Transverse colon (tissue), 4 donors: ENCODE data around the gene ARFGEF2. TPM values are rescaled to one million over a fixed set of nuclear protein-coding genes. Genes with fewer than 3 reads are reported as not detected.

Experiments used
- DNase-seq: peaks from one replicate; pipeline ENCODE4 v3.0.0-alpha.2; 2019
- H3K27ac ChIP-seq, 4 donors: fragments of 200-600 bp; sonication (generic); 2 replicates each; pipeline ENCODE4 v1.5.1; 2016 to 2018; ENCODE audit warnings: inconsistent platforms in 4 of 4
- H3K27me3 ChIP-seq: fragments of 200-600 bp; sonication (generic); 2 replicates; pipeline ENCODE4 v1.5.1; 2017; ENCODE audit warnings: inconsistent platforms
- H3K36me3 ChIP-seq, 4 donors: fragments of 200-600 bp; sonication (generic); 2 replicates each; pipeline ENCODE4 v1.5.1; 2017 to 2019; ENCODE audit warnings: inconsistent platforms in 4 of 4
- H3K4me1 ChIP-seq, 4 donors: fragments of 200-600 bp; sonication (generic); 2 replicates each; pipeline ENCODE4 v1.5.1; 2017 to 2020; ENCODE audit warnings: inconsistent platforms in 4 of 4
- H3K4me3 ChIP-seq, 4 donors: fragments of 200-600 bp; sonication (generic); 1 replicate in 1 of 4; 2 replicates in 3 of 4; pipeline versions ENCODE4 v1.5.1 to v1.6.1; 2017 to 2019; ENCODE audit warnings: inconsistent platforms in 4 of 4
- H3K9me3 ChIP-seq, 2 donors: fragments of 200-600 bp; sonication (generic); 2 replicates each; pipeline ENCODE4 v1.5.1; 2017 to 2019; ENCODE audit warnings: inconsistent platforms in 2 of 2
- EP300 ChIP-seq: sonication (generic); formaldehyde crosslinking; IDR thresholded peaks from one replicate; pipeline ENCODE4 v1.6.1; 2017; ENCODE audit warnings: antibody characterized with exemption, low read depth
- POLR2A ChIP-seq: fragments of 450-650 bp; IDR thresholded peaks from one replicate; pipeline ENCODE4 v1.6.1; 2016; ENCODE audit warnings: antibody characterized with exemption, mild to moderate bottlenecking, moderate library complexity
- POLR2AphosphoS5 ChIP-seq, 3 donors: sonication (generic); formaldehyde crosslinking; IDR thresholded peaks; one replicate each; pipeline ENCODE4 v1.6.1; 2016; ENCODE audit warnings: antibody characterized with exemption in 3 of 3
- WGBS, 2 donors: methylation state at CpG; one replicate each; pipeline ENCODE4 v1.1.5; 2018; ENCODE audit warnings: low coverage in 1 of 2; 5-methylcytosine and 5-hydroxymethylcytosine counted together
- in situ Hi-C, 4 donors: fragments of 200-750 bp; cut with MboI; loops; one replicate each; pipeline versions ENCODE4 v1.15.0 to v1.15.1; 2017; ENCODE audit warnings: low sequenced_read_pairs in 3 of 4, low pct_ligation_motif_present in 1 of 4, low pct_unique_long_range_greater_than_20kb in 1 of 4
- intact Hi-C: fragments of 100-400 bp; cut with DNase I; formaldehyde crosslinking; loops from one replicate; pipeline ENCODE4 v1.15.1; 2023; ENCODE audit warnings: low total_unique reads
- total RNA-seq, 4 donors: library from RNA; depleted of rRNA; stranded (reverse); fragments of >200 nt; gene quantifications; one replicate each; pipeline ENCODE4 v1.1.0, GENCODE V29; 2016
- TF ChIP-seq, protein P1 (sequence below), 5 experiments: fragments of 200-600 bp in 3 of 5; fragments of 450-650 bp in 2 of 5; sonication (generic) in 3 of 5; IDR thresholded peaks; 1 replicate in 2 of 5; 2 replicates in 3 of 5; pipeline ENCODE4 v1.5.1; 2016 to 2017; ENCODE audit warnings: antibody characterized with exemption in 5 of 5, inconsistent platforms in 3 of 5, mild to moderate bottlenecking in 2 of 5, moderate library complexity in 1 of 5

ARFGEF2 gene
- total RNA-seq, 4 donors from 2014 or later = 52.5 to 69.5 (median 68.5) TPM

DNA sequence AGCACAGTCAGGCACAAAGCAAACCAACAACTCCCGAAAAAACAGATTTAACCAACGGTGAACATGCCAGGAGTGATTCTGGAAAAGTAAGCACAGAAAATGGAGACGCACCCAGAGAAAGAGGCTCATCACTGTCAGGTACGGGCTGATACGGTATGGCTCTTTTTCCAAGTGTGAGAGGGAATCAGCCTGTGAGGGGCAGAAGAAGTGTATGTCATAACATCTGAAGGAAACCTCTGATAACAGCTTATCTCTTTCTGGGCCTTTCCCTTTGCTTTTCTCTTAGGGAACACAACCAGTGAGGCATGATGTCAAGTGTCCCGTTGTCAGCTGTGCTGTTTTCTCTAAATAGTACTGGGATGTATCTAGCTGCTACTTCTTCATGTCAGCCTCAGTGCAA is 32.1 kb downstream of the ARFGEF2 start:
- TF ChIP-seq EP300 = no peak
- TF ChIP-seq, protein P1, sequence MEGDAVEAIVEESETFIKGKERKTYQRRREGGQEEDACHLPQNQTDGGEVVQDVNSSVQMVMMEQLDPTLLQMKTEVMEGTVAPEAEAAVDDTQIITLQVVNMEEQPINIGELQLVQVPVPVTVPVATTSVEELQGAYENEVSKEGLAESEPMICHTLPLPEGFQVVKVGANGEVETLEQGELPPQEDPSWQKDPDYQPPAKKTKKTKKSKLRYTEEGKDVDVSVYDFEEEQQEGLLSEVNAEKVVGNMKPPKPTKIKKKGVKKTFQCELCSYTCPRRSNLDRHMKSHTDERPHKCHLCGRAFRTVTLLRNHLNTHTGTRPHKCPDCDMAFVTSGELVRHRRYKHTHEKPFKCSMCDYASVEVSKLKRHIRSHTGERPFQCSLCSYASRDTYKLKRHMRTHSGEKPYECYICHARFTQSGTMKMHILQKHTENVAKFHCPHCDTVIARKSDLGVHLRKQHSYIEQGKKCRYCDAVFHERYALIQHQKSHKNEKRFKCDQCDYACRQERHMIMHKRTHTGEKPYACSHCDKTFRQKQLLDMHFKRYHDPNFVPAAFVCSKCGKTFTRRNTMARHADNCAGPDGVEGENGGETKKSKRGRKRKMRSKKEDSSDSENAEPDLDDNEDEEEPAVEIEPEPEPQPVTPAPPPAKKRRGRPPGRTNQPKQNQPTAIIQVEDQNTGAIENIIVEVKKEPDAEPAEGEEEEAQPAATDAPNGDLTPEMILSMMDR (IDR thresholded peaks at IDR 0.05) = no peak
- no peak for TF ChIP-seq POLR2A
- TF ChIP-seq POLR2AphosphoS5 (IDR thresholded peaks at IDR 0.05) = no peak
- no peak for DNase-seq
- H3K4me3 ChIP-seq = no peak overlapping the region
- no peaks in the 10 kb centered on the region for H3K9me3 ChIP-seq
- H3K4me1 ChIP-seq = peaks cover 0 to 9% (median 7%) of the 10 kb centered on the region in 4 donors
- H3K27me3 ChIP-seq = no peaks in the 10 kb centered on the region
- in situ Hi-C loops = no loop called here
- H3K36me3 ChIP-seq = peaks cover 0 to 53% (median 23%) of the 10 kb centered on the region in 4 donors
- intact Hi-C loops = no loop called here
- WGBS, 2 donors = 93 to 96% methylated on average over 3 to 6 of the region's 6 CpGs
- no peak overlapping the region for H3K27ac ChIP-seq

DNA sequence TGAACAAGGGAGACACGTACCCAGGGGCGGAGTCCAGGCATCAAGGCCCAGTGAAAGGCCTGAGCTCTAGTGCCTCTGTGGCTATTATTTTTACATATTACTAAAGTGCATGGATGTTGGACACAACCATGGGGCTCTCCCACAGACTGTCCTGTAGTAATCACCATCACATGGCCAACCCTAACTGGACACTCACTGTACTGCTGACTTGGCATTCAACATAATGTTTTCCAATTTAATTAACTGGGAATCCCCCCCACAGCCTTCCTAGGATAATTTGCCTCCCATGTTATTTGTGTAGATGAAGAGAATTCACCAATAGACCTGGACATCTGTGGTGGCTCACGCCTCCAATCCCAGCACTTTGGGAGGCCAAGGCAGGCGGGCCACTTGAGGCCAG is 34.5 kb downstream of the ARFGEF2 start:
- no peaks in the 10 kb centered on the region for H3K9me3 ChIP-seq
- H3K27ac ChIP-seq = no peak overlapping the region
- H3K36me3 ChIP-seq = peaks cover 0 to 57% (median 27%) of the 10 kb centered on the region in 4 donors
- no peak overlapping the region for H3K4me3 ChIP-seq
- intact Hi-C loops = no loop called here
- no peaks in the 10 kb centered on the region for H3K4me1 ChIP-seq
- no peaks in the 10 kb centered on the region for H3K27me3 ChIP-seq
- no peak for DNase-seq
- WGBS, 2 donors = 100% methylated on average over 2 to 4 of the region's 4 CpGs
- in situ Hi-C loops = no loop called here
- TF ChIP-seq POLR2AphosphoS5 (IDR thresholded peaks at IDR 0.05) (no peak), EP300 (no peak), POLR2A (no peak)
- TF ChIP-seq, protein P1 (IDR thresholded peaks at IDR 0.05) = no peak

DNA sequence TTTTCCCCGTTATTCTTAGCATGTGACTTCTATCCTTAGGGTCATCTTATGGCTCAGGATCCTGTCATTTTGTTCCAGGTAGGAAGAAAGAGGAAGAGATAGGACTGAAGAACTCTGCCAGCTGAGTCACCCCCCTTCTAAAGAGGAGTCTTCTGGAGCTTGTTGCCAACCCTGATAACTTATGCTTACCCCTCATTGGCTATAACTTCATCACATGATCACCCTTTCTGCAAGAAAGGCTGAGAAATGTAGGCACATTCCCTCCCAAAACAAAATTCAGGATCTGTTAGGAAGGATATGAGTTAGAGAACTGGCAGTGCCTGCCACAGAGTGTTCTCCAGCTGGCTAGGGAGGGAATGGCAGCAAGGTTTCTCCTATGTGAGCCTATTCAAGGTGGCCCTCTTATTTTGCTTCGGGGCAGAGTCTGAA is 35.6 kb downstream of the ARFGEF2 start:
- Histone ChIP-seq H3K4me1 (no peaks in the 10 kb centered on the region), H3K27me3 (no peaks in the 10 kb centered on the region), H3K36me3 (peaks cover 0 to 48% (median 23%) of the 10 kb centered on the region in 4 donors), H3K9me3 (no peaks in the 10 kb centered on the region), H3K4me3 (no peak overlapping the region), H3K27ac (no peak overlapping the region)
- intact Hi-C loops (no loop called here), in situ Hi-C loops (no loop called here)
- no peak for TF ChIP-seq POLR2A
- WGBS, 2 donors = 0 to 28% methylated on average over 1 to 2 of the region's 2 CpGs
- no peak for DNase-seq

DNA sequence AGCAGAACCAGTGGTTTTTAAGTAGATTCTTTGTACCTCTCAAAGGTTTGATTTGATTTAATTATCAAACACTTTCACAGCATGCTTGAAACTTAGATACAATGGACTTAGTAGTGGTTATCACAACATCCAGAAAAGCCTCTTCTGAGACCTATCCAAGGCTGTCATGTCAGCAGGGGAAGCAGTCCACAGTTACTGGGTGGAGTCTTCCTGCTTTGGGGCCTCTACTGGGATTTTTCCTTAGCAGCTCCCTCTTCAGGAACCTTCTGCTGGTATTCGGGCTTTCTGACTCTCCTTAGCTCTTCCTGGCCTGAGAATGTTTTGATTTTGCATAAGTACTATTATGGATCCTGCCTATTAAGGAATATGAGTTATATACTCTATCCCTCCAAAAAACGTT is 36.0 kb downstream of the ARFGEF2 start:
- Histone ChIP-seq H3K9me3 (no peaks in the 10 kb centered on the region), H3K4me3 (no peak overlapping the region), H3K4me1 (no peaks in the 10 kb centered on the region), H3K27ac (no peak overlapping the region), H3K36me3 (peaks cover 0 to 48% (median 21%) of the 10 kb centered on the region in 4 donors), H3K27me3 (no peaks in the 10 kb centered on the region)
- in situ Hi-C loops = no loop called here
- DNase-seq = no peak
- 55 to 67% methylated on average over 2 of the region's 2 CpGs for WGBS, 2 donors
- intact Hi-C loops = no loop called here
- TF ChIP-seq POLR2A (no peak), EP300 (no peak), POLR2AphosphoS5 (IDR thresholded peaks at IDR 0.05) (no peak)
- TF ChIP-seq, protein P1 (IDR thresholded peaks at IDR 0.05) = no peak

DNA sequence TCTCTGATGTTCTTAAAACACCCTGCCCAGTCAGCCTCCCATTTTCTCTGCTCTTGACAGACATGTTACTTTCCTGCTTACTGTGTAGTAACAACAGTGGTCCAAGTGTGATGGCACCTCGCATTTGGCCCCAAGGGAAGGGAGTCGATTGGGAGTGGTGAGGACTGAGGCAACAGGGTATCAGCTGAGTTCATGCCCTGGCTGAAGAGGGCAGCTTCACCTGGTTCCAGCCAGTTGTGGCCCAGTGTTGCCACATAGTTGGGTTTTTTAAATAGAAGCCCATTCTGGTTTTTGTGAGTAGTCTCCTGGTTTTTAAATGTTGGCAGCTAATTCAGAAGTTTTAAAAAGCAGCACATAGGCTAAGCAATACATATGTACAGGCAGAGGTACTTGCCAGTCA is 37.2 kb downstream of the ARFGEF2 start:
- TF ChIP-seq POLR2A (no peak), POLR2AphosphoS5 (IDR thresholded peaks at IDR 0.05) (no peak), EP300 (no peak)
- TF ChIP-seq, protein P1 (IDR thresholded peaks at IDR 0.05) = no peak
- in situ Hi-C loops (no loop called here), intact Hi-C loops (no loop called here)
- no peaks in the 10 kb centered on the region for H3K4me1 ChIP-seq
- no peak overlapping the region for H3K4me3 ChIP-seq
- no peak for DNase-seq
- no peaks in the 10 kb centered on the region for H3K9me3 ChIP-seq
- H3K27ac ChIP-seq = no peak overlapping the region
- 91% methylated on average over 2 of the region's 2 CpGs; no CpG with 5 or more reads in 1 of the 2 donors for WGBS, 2 donors
- no peaks in the 10 kb centered on the region for H3K27me3 ChIP-seq
- peaks cover 0 to 44% (median 16%) of the 10 kb centered on the region in 4 donors for H3K36me3 ChIP-seq
